Measurements from ENCODE around the gene TAOK3. TPM values are rescaled to one million over a fixed set of nuclear protein-coding genes. Genes with fewer than 3 reads are reported as not detected.
A peak's percentile ranks its signal among the peaks of the same experiment; 100 is the strongest.

Gene TAOK3
- total RNA-seq, 1 experiment from 2014 or later: 55.8 TPM

DNA sequence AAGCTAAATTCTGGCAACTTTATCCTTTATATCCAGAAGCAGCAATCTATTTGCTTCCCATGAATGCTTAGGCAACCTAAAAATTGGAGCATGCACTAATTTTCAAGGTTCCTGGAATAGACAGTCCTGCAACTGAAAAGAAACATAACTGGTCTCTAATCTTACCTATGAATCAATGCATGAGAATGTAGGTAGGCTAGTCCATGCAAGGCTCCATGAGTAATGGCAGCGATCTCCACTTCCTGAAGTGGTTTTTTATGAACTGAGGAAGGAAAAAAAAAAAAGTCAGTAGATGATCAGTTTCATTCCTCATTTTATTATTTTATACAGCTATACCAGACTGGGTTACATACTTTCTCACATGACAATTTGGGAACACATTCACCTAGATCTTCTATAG, 134.8 kb downstream of the TAOK3 start:
- no TSS peak for BruUV-seq (replicated peaks)
- ChIA-PET POLR2A (ENCODE audit: unreplicated experiment) (interaction anchor here (0.6 kb wide), 1 partner anchor 105 kb away, joined by 19 read pairs; no protein-coding TSS in a partner anchor), CTCF (interaction anchor here (0.7 kb wide), 1 partner anchor 1848 kb away, joined by 7 read pairs; no protein-coding TSS in a partner anchor)
- Histone ChIP-seq H3K4me3 (peak overlapping the region; percentile 19; the same call in 1 of the 2 replicates), H3K79me2 (ENCODE audit: low read depth) (no peaks in the 10 kb centered on the region), H3K4me1 (replicated peaks; ENCODE audit: insufficient read depth) (peaks cover 35% of the 10 kb centered on the region), H3K36me3 (ENCODE audit: low read depth) (peaks cover 14% of the 10 kb centered on the region), H4K20me1 (ENCODE audit: insufficient read depth) (no peaks in the 10 kb centered on the region), H3F3A (ENCODE audit: insufficient read depth, low read depth) (peaks cover 18% of the 10 kb centered on the region), H3K27ac (peak overlapping the region; percentile 86), H2AFZ (0 out of 2 replicates have a peak overlapping the region, but pooled peaks have one; percentile 23), H3K4me2 (peak overlapping the region; percentile 62), H3K27me3 (ENCODE audit: insufficient read depth, low read depth) (no peaks in the 10 kb centered on the region), H3K9me3 (ENCODE audit: insufficient read depth, low read depth) (no peaks in the 10 kb centered on the region), H3K9me2 (ENCODE audit: insufficient read depth) (no peaks in the 10 kb centered on the region)
- intact Hi-C loops (cut with micrococcal nuclease; ENCODE audit: unreplicated experiment): loop anchor here (1.0 to 5.0 kb wide), 2 partner anchors 33 to 134 kb away; partner anchors contain the start of gene TAOK3
- peak; percentile 40 to 95 for DNase-seq
- TF ChIP-seq, protein P1, sequence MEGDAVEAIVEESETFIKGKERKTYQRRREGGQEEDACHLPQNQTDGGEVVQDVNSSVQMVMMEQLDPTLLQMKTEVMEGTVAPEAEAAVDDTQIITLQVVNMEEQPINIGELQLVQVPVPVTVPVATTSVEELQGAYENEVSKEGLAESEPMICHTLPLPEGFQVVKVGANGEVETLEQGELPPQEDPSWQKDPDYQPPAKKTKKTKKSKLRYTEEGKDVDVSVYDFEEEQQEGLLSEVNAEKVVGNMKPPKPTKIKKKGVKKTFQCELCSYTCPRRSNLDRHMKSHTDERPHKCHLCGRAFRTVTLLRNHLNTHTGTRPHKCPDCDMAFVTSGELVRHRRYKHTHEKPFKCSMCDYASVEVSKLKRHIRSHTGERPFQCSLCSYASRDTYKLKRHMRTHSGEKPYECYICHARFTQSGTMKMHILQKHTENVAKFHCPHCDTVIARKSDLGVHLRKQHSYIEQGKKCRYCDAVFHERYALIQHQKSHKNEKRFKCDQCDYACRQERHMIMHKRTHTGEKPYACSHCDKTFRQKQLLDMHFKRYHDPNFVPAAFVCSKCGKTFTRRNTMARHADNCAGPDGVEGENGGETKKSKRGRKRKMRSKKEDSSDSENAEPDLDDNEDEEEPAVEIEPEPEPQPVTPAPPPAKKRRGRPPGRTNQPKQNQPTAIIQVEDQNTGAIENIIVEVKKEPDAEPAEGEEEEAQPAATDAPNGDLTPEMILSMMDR (conservative IDR thresholded peaks at IDR 0.05): no peak
- TF ChIP-seq EZH2 (IDR thresholded peaks at IDR 0.05; ENCODE audit: low read depth): no peak

DNA sequence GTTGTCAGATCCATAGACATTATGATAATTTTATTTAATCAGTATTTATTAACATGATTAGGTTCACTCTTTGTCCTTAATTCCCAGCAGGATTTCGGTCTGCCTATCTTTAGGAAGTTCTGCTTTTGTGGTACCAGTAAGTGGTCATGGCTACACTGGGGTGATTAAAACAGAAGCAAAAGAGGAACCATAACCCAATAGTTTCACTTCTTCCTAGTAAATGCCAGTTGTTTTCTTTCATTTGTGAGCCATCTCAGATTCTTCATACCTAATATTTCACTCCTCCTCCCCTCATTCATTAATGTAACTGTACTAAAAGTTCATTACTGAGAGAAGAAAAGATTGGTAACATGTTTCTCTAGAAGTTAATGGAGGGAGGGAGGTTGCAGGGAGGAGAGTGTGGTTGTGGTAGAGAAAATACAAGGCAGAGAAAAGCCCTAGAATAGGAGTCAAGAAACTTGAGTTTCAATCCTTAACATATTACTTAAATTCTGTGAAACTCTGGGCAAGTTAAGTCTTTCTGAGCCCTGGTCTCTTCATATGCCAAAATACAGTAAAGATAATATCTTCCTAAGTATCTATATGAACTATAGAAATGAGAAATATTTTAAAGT, 135.5 kb downstream of the TAOK3 start:
- no peak for DNase-seq
- Histone ChIP-seq H3K4me2 (peak overlapping the region; percentile 32), H3F3A (ENCODE audit: insufficient read depth, low read depth) (peaks cover 18% of the 10 kb centered on the region), H3K9me2 (ENCODE audit: insufficient read depth) (no peaks in the 10 kb centered on the region), H3K27ac (peak overlapping the region; percentile 86), H3K4me1 (replicated peaks; ENCODE audit: insufficient read depth) (peaks cover 35% of the 10 kb centered on the region), H4K20me1 (ENCODE audit: insufficient read depth) (no peaks in the 10 kb centered on the region), H3K27me3 (ENCODE audit: insufficient read depth, low read depth) (no peaks in the 10 kb centered on the region), H3K36me3 (ENCODE audit: low read depth) (peaks cover 14% of the 10 kb centered on the region), H2AFZ (no peak overlapping the region), H3K4me3 (no peak overlapping the region), H3K9me3 (ENCODE audit: insufficient read depth, low read depth) (no peaks in the 10 kb centered on the region), H3K79me2 (ENCODE audit: low read depth) (no peaks in the 10 kb centered on the region)
- intact Hi-C loops (cut with micrococcal nuclease; ENCODE audit: unreplicated experiment): loop anchor here (5.0 kb wide), 1 partner anchor 135 kb away; the partner anchor contains the start of gene TAOK3
- POLR2A ChIA-PET (ENCODE audit: unreplicated experiment): no interaction called here
- CTCF ChIA-PET: no interaction called here
- BruUV-seq (replicated peaks): no TSS peak
- no peak for TF ChIP-seq EZH2 (IDR thresholded peaks at IDR 0.05; ENCODE audit: low read depth)
- TF ChIP-seq, protein P1 (conservative IDR thresholded peaks at IDR 0.05): no peak

DNA sequence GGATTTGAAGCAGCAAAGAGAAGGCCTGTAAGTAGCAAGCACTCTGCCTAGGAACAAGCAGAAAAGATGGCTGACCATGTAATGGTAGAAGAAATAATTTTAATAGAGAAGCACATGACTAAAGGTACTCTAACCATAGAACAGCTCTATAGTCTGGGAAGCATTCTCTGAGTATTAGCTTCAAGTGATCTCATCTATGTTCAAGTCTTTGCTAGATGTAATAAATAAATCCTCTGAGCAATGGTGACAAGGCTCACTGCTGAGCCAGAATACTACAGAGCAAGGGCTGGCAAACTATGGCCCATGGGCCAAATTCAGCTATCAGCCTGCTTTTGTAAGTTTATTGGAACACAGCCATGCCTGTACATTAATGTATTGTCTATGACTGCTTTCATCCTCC, 152.0 kb downstream of the TAOK3 start:
- POLR2A ChIA-PET (ENCODE audit: unreplicated experiment): no interaction called here
- intact Hi-C loops (cut with micrococcal nuclease; ENCODE audit: unreplicated experiment): no loop called here
- H2AFZ ChIP-seq: no peak overlapping the region
- H3F3A ChIP-seq (ENCODE audit: insufficient read depth, low read depth): no peaks in the 10 kb centered on the region
- H3K9me3 ChIP-seq (ENCODE audit: insufficient read depth, low read depth): no peaks in the 10 kb centered on the region
- no peak overlapping the region for H3K4me3 ChIP-seq
- no peaks in the 10 kb centered on the region for H3K27me3 ChIP-seq (ENCODE audit: insufficient read depth, low read depth)
- H3K79me2 ChIP-seq (ENCODE audit: low read depth): no peaks in the 10 kb centered on the region
- no TSS peak for BruUV-seq (replicated peaks)
- H3K4me1 ChIP-seq (replicated peaks; ENCODE audit: insufficient read depth): no peaks in the 10 kb centered on the region
- CTCF ChIA-PET: no interaction called here
- H3K27ac ChIP-seq: no peak overlapping the region
- no peak for TF ChIP-seq EZH2 (IDR thresholded peaks at IDR 0.05; ENCODE audit: low read depth)
- TF ChIP-seq, protein P1 (conservative IDR thresholded peaks at IDR 0.05): no peak
- no peaks in the 10 kb centered on the region for H3K36me3 ChIP-seq (ENCODE audit: low read depth)
- H3K4me2 ChIP-seq: no peak overlapping the region
- no peaks in the 10 kb centered on the region for H4K20me1 ChIP-seq (ENCODE audit: insufficient read depth)
- no peaks in the 10 kb centered on the region for H3K9me2 ChIP-seq (ENCODE audit: insufficient read depth)
- no peak for DNase-seq
